NCI-H2107 (cell line): ENCODE results near the gene HOXA4.

ENCODE experiments used
- DNase-seq: peaks from one replicate; lab custom pipeline; 2025; lab: John Stamatoyannopoulos, UW

HOXA4 gene

DNA sequence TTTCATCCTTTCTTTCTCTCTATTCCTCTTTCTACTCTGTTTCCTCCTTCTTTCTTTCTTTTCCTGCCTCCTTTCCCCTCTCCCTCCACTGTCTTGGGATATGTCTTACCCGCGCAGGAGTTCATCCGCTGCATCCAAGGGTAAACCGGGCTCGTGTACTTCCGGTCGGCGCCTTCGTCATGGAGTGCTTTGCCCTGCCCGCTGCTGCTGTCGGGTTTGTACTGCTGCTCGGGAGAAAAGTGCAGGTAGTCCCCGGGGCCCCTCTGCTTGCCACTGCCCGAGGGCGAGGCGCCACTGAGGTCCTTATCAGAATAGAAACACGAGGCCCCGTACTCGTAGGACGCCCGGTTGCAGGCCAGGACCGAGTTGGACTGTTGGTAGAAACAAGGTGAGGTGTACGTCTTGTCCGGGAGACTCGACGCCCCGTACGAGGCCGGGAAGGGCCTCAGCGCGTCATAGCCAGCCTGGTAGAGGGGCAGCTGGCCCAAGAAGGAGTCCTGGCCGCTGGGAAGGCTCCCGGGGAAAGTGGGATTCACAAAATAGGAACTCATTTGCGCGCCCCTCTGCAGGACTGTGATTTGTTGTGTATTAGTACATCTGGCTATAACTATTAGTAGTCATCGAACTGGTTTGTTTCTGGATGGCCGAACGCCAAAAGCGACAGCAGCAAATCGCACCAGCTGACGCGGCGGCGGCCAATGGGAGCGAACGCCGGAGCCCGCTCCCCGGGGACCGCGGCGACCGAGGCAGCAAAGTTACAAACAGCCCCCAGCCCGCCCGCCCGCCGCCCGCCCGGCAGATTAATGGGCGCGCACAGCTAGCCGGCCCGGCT lies 16.9 kb upstream of the HOXA4 start, which contains the start of gene HOXA6:
TSS of gene HOXA6 (minus strand) at position 576 of the 832 bp plus-strand sequence. CDS start at position 551, 25 bp downstream.
- no peak for DNase-seq

DNA sequence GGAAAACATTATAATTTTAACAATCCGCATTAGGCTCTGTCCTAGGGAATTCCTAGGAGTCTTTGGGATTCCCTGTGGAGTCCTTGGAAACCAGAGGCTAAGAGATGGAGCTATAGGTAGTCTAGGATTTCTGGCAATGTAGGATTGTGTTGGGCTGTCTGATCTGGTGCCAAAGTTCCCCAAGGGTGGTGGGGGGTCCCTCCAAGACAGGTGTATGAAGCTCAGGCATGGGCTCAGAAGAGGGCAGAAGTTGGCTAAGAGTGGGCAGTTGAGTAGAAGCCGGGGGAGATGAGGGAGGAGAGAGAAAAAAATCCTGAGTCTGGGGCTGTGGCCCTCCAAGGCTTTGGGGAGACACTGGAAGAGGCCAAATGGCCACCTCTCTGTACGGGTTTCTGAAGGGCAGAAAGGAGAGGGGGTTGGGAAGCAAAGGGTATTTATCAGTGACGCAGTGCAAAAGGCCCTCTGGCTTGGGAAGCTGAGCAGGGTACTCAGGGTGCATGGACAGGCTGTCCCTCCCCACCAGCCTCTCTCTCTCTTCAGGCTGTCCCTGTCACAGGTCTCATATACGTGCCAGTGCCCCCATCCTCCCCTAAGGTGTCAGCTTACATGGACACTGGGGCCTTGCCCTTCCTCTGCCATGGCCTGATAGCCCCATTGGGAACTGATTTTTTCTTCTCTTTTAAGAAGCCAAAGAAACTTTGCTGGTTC lies 16.1 kb upstream of the HOXA4 start:
- no peak for DNase-seq

DNA sequence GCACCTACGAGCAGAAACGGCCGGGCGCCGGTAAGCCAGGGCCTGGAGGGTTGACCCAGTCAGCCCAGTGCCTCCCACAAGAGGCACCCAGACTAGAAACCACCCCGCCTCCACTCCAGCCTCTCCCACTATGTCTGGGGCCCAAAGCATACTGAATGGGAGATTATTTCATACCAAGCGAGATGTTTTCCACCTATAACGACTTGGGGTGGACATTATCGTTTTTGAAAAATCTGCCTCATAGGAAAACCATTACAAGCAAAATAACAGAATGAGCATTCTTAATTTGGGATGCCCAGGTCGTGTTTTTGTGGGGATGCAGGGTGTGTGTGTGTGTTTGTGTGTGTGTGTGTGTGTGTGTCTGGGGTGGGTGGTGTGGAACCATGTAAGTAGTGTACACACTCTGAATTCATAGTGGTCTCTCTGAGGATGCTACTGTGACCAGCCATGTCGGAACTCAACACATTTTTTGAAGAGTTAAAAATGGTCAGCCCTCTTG lies 15.4 kb upstream of the HOXA4 start:
- DNase-seq: no peak

DNA sequence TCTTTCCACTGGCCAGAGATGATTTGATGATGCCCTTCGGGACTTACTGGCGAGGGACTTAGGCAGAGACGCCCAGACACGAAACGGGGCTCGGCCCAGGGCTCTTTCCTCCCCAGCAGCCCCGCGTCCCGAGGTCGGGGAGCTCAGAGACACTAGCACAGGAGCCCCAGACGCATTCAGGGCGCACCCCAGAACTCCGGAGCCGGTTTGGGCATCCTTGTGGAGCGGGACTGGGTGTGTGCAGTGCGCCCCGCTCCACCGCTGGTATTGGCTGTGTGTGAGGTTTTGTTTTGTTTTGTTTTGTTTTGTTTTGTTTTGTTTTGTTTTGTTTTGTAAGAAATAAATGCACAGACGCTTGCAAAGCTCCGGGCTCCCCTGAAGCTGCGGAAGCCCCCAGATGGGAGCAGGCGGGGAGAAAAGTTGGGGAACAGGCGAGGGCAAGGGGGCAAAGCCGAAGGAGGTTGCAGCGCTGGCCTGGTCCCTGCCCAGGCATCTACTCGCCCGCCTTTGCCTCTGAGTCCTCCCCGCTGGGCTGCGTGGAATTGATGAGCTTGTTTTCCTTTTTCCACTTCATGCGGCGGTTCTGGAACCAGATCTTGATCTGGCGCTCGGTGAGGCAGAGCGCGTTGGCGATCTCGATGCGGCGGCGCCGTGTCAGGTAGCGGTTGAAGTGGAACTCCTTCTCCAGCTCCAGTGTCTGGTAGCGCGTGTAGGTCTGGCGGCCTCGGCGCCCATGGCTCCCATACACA lies 14.8 kb upstream of the HOXA4 start:
- no peak for DNase-seq

DNA sequence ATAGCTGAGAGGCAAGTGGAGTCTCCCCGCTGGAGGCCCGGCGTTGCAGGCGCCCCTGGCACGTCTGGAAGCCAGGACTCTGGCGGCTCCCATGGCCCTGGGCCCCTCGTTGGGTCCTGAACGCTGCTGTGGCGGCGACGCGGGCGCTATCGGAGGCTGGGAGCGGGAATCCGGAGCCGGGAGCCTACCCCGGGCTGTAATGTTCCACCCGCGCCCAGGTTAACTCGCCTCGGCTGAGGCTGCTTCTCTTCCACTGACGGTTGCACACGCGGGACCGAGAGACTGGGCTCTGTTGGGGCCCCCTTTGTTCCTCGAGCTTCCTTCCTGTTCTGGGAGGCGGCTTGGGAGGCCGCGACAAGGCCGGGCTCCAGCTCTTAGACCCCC lies 14.2 kb upstream of the HOXA4 start:
- no peak for DNase-seq

DNA sequence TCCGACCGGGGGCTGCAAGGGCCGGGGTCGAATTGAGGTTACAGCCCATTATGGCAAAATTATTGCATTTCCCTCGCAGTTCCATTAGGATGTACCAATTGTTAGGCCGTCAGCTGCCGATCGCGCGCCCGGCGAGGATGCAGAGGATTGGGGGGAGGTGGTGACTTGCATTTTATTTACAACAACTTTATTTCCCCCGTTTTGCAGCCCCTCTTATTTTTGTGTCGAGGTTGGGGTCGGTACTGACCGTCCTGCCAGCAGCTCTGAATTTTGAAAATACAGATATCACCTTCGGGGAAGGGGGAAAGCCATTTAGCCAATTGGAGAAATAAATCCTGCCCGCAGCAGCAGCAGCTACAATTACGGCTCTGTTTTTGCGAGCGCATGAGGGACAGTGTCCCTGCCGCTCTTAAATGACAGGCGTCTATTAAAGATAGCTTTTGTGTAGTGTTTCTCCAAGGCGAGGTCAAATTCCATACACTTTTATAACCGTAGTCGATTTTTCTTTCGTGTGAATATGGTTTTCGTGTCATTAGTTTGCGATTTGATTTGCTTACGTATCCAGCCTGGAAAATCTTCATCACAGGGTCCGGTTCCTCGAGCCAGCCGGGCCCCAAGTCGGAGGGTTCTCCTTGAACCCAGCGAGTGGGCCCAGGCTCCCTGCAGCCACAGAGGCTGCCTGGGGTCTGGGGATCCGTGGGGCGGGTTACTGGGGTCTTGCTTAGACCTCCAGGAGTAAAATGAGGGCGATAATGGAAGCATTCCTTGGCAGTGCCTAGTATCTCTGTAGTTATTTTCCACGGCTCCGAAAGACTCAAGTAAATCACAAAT lies 13.6 kb upstream of the HOXA4 start:
- DNase-seq: no peak

DNA sequence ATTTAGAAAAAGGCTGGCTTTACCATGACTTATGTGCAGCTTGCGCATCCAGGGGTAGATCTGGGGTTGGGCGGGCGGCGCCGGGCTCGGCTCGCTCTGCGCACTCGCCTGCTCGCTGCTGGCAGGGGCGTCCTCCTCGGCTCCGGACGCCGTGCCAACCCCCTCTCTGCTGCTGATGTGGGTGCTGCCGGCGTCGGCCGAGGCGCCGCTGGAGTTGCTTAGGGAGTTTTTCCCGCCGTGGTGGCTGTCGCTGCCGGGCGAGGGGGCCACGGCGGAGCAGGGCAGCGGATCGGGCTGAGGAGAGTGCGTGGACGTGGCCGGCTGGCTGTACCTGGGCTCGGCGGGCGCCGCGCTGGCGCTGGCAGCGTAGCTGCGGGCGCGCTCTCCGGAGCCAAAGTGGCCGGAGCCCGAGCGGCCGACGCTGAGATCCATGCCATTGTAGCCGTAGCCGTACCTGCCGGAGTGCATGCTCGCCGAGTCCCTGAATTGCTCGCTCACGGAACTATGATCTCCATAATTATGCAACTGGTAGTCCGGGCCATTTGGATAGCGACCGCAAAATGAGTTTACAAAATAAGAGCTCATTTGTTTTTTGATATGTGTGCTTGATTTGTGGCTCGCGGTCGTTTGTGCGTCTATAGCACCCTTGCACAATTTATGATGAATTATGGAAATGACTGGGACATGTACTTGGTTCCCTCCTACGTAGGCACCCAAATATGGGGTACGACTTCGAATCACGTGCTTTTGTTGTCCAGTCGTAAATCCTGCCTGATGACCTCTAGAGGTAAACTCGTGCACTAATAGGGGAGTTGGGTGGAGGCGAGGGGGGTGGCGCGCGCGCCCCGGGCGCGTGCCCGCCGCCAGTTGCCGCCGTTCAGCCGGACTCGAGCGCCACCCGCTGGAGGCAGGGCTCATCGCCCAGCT lies 12.7 kb upstream of the HOXA4 start, which contains the start of gene HOXA5:
TSS of gene HOXA5 (minus strand) at position 659 of the 927 bp plus-strand sequence. CDS start at position 585, 74 bp downstream.
- no peak for DNase-seq

DNA sequence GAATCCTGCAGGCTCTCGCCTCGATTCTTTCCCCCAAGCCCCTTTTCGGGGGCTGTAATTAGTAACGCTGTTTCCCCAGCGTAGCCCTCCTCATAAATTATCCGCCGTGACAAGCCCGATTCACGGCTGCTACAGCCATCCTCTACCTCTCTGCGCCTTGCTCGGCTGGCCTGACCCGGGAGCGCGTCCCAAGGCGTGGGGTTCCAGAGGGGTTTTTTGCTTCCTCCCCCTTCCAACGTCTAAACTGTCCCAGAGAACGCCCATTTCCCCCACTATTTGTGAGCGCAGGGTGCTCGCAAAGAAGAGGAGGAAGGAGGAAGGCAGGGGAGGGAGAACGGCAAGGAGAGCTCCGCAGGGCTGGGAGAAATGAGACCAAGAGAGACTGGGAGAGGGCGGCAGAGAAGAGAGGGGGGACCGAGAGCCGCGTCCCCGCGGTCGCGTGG lies 12.0 kb upstream of the HOXA4 start:
- no peak for DNase-seq

DNA sequence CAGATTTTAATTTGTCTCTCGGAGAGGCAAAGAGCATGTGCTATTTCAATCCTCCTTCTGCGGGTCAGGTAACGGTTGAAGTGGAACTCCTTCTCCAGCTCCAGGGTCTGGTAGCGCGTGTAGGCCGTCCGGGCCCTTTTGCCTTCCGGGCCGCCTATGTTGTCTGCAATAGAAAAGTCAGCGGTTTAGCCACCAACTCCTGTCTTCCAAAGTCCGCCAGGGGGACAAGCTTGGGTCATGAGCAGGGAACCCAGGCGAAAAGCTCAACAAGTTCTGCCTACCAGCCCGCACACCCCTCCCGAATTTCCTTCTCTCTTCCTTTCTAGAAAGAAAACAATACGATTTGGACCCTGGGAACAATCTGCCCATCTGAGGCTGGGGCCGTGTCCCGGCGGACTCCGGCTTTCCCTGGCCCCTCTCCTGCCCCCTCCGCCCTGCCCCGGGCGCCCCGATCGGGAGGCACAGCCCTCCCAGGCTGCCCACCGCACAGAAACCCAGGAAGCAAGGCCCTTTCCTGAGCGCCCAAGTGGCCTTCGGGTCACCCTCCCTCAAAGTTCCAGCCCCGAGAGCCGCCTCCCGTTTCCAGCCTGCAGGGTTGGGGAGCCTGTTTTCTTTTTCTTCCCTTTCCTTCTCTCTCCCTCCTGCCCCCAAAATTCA lies 11.5 kb upstream of the HOXA4 start:
- DNase-seq: no peak

DNA sequence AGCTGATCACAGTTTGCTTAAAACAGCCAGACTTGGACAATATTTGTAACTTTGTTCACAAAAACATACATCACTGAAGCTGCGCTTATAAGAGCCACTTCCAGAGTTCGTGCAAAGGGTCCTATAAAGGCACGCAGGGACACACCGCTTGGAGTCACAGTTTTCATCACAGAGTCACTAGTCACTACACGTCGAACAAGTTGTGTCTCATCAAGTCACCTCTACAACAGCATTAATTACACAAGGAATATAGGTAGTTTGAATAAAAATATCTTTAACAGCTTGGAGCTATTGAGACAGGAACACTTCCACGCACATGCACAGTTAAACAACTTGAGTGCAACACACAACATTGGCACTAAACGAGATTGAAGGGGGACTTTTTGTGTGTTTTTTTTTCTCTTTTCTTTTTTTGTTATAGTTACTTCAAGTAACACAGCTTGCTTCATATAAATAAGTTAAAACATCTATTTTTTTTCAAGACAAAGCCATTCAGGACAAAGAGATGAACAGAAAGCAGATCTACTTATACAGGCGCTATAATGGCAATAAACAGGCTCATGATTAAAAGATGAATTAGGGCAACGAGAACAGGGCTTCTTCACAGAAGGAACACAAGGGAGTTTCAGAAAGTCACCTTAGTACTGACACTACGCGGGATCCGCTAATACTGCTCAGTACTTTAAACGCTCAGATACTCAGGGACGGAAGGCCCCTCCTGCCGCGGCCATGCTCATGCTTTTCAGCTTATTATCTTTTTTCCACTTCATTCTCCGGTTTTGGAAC lies 10.8 kb upstream of the HOXA4 start:
- no peak for DNase-seq

DNA sequence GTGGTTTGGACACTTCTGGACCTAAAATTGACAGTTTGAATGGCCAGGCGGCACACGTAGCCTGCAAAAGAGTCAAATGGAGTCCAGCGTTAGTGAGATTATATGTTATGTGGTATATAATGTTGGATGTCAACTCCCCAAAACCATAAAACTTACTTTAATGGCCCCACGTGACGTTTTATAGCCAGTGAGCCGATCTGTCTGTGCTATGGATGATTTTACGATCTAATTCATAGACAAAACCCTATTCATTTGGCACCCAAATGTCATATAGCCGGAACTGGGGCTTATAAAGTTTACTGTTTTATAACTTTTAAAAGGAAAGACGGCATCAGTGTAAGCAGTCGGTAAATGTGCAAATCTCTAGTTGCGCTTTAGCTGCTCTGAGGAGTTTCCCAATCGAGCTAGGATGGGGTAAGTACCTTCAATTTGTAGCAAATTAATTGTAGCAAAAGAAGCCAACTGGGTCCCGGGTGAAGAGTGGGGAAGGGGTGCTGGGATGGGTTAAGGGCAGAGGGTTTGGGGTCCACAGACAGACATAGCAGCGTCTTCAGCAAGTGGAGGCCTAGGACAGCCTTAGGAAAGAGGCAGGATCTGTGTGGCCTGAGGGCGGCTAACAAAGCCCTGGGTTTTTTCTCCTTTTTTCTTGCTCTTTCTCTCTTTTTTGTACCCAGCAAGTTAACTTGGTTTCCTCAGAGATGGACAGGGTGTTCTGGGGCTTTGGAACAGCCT lies 9.7 kb upstream of the HOXA4 start:
- DNase-seq: no peak

DNA sequence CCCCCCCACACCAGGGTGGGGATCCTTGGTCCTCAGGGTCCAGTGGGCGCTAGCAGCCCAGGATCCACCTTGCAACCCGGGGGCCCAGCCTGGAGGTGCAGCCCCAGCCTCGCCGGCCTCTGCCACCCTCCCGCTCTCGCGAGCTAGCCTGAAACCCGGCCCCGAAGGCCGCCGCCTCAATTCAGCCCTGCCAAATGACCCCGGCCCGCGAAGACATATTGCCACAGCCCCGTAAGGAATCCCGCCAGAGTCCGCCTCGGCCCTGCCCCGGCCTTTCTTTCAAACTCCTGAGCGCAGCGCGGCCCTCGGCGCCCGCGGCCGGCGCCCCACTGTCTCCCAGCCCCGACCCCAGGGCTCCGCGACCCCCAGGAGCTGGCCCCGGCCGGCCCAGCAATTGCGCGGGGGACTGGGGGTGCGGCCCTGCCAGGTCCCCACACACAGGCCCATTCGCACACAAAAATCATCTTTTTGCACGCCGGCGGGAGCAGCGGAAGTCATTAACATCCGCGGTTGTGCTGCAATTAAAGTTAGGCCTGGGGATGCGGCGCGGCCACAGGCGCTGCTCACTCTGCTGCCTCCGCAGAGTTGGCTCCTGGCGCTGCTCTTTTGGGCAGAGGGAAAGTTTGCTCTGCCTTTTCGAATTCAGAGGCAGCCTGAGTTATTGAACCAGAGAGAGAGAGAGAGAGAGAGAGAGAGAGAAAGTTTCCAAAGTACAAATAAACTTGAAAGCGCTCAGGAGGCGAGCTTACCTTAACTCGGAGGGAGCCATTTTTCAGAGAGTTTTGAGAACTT lies 9.0 kb upstream of the HOXA4 start:
- no peak for DNase-seq

DNA sequence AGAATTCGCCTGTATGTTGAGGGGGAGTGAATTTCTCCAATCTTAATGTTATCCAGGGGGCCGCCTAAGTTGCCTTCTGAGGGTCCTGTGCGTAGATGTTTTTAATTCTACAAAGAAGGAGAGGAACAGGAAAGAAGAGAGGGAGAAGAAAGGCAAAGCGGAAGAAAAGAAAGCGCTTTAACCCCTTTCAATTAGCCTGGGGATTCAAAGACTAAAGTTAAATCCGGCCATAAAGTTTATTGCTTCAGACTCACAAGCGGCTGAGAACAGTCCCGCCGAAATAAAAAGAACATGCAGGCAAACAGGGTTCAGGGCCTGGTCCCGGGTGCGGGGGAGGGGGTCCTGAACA lies 8.4 kb upstream of the HOXA4 start:
- DNase-seq: no peak

DNA sequence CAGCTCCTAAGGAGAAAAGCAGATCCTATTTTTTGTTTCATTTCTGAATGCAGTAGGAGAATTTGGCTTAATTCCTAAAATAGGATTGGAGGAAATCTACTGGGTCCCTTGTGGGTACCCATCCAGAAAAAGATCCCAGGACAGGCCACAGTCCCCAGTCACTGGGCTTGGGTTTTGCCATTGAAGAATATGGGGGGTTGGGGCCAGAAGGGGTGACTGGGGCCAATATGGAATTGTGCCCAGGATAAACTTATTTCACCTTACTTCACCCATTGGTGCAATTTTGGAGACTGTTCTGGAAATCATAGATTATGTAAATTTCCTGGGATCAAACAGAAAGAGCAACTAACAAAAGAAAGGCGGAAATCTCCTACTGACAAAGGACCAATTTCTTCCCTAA lies 7.9 kb upstream of the HOXA4 start:
- no peak for DNase-seq

DNA sequence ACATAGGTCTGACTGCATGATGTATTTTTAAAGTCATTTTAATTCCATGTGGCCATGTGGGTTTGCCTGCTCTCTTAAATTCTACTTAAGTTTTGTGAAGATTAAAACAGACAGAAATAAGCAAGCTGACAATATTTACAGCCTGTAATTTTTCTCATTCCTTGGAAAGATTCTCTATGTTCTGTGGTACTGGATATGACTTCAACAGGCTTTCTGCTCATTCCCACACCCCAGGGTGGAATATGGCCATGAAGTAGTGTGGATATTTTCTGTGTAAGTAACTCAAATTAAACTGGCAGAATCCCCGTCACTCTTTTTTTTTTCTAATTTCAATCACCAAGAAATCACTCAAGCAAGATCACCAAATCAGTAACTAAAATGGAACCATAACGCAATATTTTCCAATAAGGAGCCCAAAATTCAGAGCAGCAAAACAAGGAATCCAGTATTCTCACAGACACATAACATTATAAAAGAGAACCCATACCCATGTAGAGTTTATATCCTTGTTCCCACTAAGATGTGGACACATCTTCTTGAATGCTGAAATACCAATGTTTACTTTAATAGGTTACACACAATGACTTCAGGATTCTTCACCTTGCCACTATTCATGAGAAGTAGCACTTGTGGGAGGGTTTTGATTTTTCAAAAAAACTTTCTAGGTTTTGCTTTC lies 7.2 kb upstream of the HOXA4 start:
- DNase-seq: no peak

DNA sequence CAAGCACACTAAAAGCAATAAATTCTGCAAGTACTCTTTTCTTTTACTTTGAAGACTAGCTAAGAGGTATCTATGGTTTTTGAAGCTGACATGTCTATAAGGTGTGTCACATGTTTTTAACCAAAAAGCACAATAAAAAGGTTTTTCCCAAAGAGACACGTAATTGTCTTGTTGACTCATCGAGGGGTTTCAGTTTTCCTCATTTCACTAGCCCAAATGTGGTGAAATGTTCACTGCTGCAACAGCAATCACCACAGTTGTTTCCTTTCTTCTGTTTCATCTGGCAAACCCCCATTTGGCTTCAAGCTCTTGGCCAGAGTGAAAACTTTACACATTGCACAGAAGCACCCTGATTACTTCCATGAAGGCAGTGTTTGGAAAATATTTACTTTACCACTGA lies 3.8 kb upstream of the HOXA4 start:
- DNase-seq: no peak
